HCT116 (cell line): ENCODE measurements around the gene SH3GL1. TPM values are rescaled to one million over a fixed set of nuclear protein-coding genes. Genes with fewer than 3 reads are reported as not detected.
A peak's percentile ranks its signal among the peaks of the same experiment; 100 is the strongest.

Source experiments
- ATAC-seq: fragments of 200-7000 bp; cut with Tn5 transposase; 2 replicates; pipeline ENCODE4 v1.9.1; 2020; ENCODE audit warnings: mild to moderate bottlenecking, moderate library complexity
- Bru-seq: library from RNA; stranded (reverse); fragments of 400-500 nt; gene quantifications from one replicate; lab custom pipeline; 2021; lab: Mats Ljungman, UMichigan
- BruChase-seq, 2 experiments: library from RNA; stranded (reverse); fragments of 400-500 nt; gene quantifications; one replicate each; lab custom pipeline; 2021; lab: Mats Ljungman, UMichigan
- BruUV-seq: library from RNA; stranded (reverse); fragments of 400-500 nt; replicated peaks from 2 replicates; lab custom pipeline; 2021; lab: Mats Ljungman, UMichigan
- CTCF ChIA-PET: fragments of 300-600 bp; sonication (Branson Sonifier 250); formaldehyde crosslinking; loops from one replicate; lab custom pipeline; 2021; ENCODE audit warnings: antibody characterized with exemption; lab: Charles Lee
- POLR2A ChIA-PET: fragments of 300-600, 350-600 bp; sonication (Branson Sonifier 250); formaldehyde crosslinking; loops from one replicate; lab custom pipeline; 2021; ENCODE audit warnings: antibody characterized with exemption; lab: Charles Lee
- RAD21 ChIA-PET, 2 experiments: fragments of 300-600 bp; sonication (Branson Sonifier 250); formaldehyde crosslinking; loops; one replicate each; lab custom pipeline; 2023; ENCODE audit warnings: low total read pairs in 2 of 2; ENCODE audit not compliant: uncharacterized antibody in 2 of 2, unreplicated experiment in 2 of 2, low non-redundant PET in 1 of 2; lab: Charles Lee
- DNase-seq: peaks from one replicate; pipeline ENCODE4 v3.0.0-alpha.2; 2010; ENCODE audit warnings: low read depth, low spot score
- H2AFZ ChIP-seq: fragments of 200-600 bp; shearing (Covaris generic), sonication (generic); 2 replicates; pipeline ENCODE4 v1.6.1; 2017; ENCODE audit warnings: low read depth, mixed run types, mixed read lengths, antibody characterized with exemption, low read length; ENCODE audit not compliant: poor library complexity, severe bottlenecking
- H3K27ac ChIP-seq: 2 replicates; pipeline ENCODE4 v1.5.1; 2012; ENCODE audit warnings: low read depth, low read length
- H3K27me3 ChIP-seq: fragments of 200-600 bp; sonication (generic); 2 replicates; pipeline ENCODE4 v1.6.1; 2016; ENCODE audit warnings: mixed run types, low read length, mixed read lengths; ENCODE audit not compliant: insufficient read depth
- H3K36me3 ChIP-seq, 2 experiments: fragments of 200-500 bp in 1 of 2; fragments of 200-600 bp in 1 of 2; sonication (Bioruptor generic) in 1 of 2; sonication (generic) in 1 of 2; 2 replicates each; pipeline versions ENCODE4 v1.5.1 to v1.6.1; 2014 to 2016; ENCODE audit warnings: low read length in 2 of 2, inconsistent platforms in 1 of 2, mixed read lengths in 1 of 2, mixed run types in 1 of 2; ENCODE audit not compliant: insufficient read depth in 2 of 2, control insufficient read depth in 1 of 2
- H3K4me1 ChIP-seq, 2 experiments: fragments of 200-600 bp in 1 of 2; sonication (generic) in 1 of 2; 2 replicates each; pipeline versions ENCODE4 v1.5.1 to v1.6.1; 2012 to 2017; ENCODE audit warnings: low read length in 2 of 2, inconsistent platforms in 1 of 2, mild to moderate bottlenecking in 1 of 2, mixed read lengths in 1 of 2, mixed run types in 1 of 2, moderate library complexity in 1 of 2; ENCODE audit not compliant: insufficient read depth in 2 of 2, control insufficient read depth in 1 of 2
- H3K4me2 ChIP-seq: fragments of 200-600 bp; sonication (generic); 2 replicates; pipeline ENCODE4 v1.6.1; 2017; ENCODE audit warnings: mixed run types, low read length, mixed read lengths
- H3K4me3 ChIP-seq, 2 experiments: fragments of 200-600 bp in 1 of 2; sonication (generic) in 1 of 2; replicated peaks in 1 of 2; 2 replicates each; pipeline ENCODE4 v1.5.1; 2011 to 2016; ENCODE audit warnings: low read length in 2 of 2, control low read depth in 1 of 2, low read depth in 1 of 2, mild to moderate bottlenecking in 1 of 2, mixed read lengths in 1 of 2, mixed run types in 1 of 2
- H3K79me2 ChIP-seq: fragments of 200-600 bp; sonication (generic); 2 replicates; pipeline ENCODE4 v1.6.1; 2017; ENCODE audit warnings: mild to moderate bottlenecking, mixed run types, low read length, moderate library complexity, mixed read lengths; ENCODE audit not compliant: insufficient read depth
- H3K9ac ChIP-seq: fragments of 200-600 bp; sonication (generic); 2 replicates; pipeline ENCODE4 v1.6.1; 2016; ENCODE audit warnings: low read length, mixed read lengths
- H3K9me2 ChIP-seq: fragments of 200-600 bp; sonication (generic), shearing (Covaris generic); 2 replicates; pipeline ENCODE4 v1.6.1; 2017; ENCODE audit warnings: mixed run types, mild to moderate bottlenecking, moderate library complexity; ENCODE audit not compliant: insufficient read depth
- H3K9me3 ChIP-seq, 2 experiments: fragments of 200-500 bp in 1 of 2; fragments of 200-600 bp in 1 of 2; sonication (Bioruptor generic) in 1 of 2; sonication (generic) in 1 of 2; 2 replicates each; pipeline ENCODE4 v1.6.1; 2014 to 2017; ENCODE audit warnings: low read length in 2 of 2, mixed read lengths in 2 of 2, inconsistent platforms in 1 of 2, low read depth in 1 of 2, mild to moderate bottlenecking in 1 of 2, mixed run types in 1 of 2, moderate library complexity in 1 of 2; ENCODE audit not compliant: control insufficient read depth in 1 of 2, insufficient read depth in 1 of 2
- H4K20me1 ChIP-seq: fragments of 200-600 bp; sonication (generic), shearing (Covaris generic); 2 replicates; pipeline ENCODE4 v1.6.1; 2017; ENCODE audit warnings: mixed run types, mild to moderate bottlenecking, moderate library complexity; ENCODE audit not compliant: insufficient read depth
- CBX3 ChIP-seq: IDR thresholded peaks from 2 replicates; pipeline ENCODE4 v1.6.1; 2012; ENCODE audit warnings: low read depth
- ELF1 ChIP-seq: IDR thresholded peaks from 2 replicates; pipeline ENCODE4 v1.6.1; 2012; ENCODE audit warnings: low read depth, borderline replicate concordance
- EZH2 ChIP-seq: fragments of 200-600 bp; sonication (generic); IDR thresholded peaks from 2 replicates; pipeline ENCODE4 v1.6.1; 2017; ENCODE audit warnings: antibody characterized with exemption, mixed run types
- JUND ChIP-seq: IDR thresholded peaks from 2 replicates; pipeline ENCODE4 v1.6.1; 2012
- POLR2A ChIP-seq: IDR thresholded peaks from 2 replicates; pipeline ENCODE4 v1.7.0; 2011; ENCODE audit warnings: borderline replicate concordance; ENCODE audit not compliant: insufficient read depth, insufficient read length; ENCODE audit errors: extremely low read depth
- POLR2AphosphoS5 ChIP-seq: IDR thresholded peaks from 2 replicates; pipeline ENCODE4 v1.6.1; 2011; ENCODE audit warnings: mild to moderate bottlenecking, low read depth, low read length, moderate library complexity
- RAD21 ChIP-seq: IDR thresholded peaks from 2 replicates; pipeline ENCODE4 v1.6.1; 2012; ENCODE audit warnings: low read depth, mild to moderate bottlenecking
- SIN3A ChIP-seq: IDR thresholded peaks from 2 replicates; pipeline ENCODE4 v1.6.1; 2012; ENCODE audit warnings: low read depth
- SP1 ChIP-seq: IDR thresholded peaks from 2 replicates; pipeline ENCODE4 v1.6.1; 2012; ENCODE audit warnings: low read depth
- TCF7L2 ChIP-seq: IDR thresholded peaks from 2 replicates; pipeline ENCODE4 v1.7.0; 2011; ENCODE audit warnings: borderline replicate concordance, inconsistent platforms; ENCODE audit not compliant: insufficient read depth, insufficient read length; ENCODE audit errors: extremely low read depth
- YY1 ChIP-seq: IDR thresholded peaks from 2 replicates; pipeline ENCODE4 v1.6.1; 2011; ENCODE audit warnings: low read length, low read depth, moderate library complexity, mild to moderate bottlenecking; ENCODE audit not compliant: insufficient replicate concordance; ENCODE audit errors: extremely low read depth
- ZFX ChIP-seq: fragments of 450-650 bp; IDR thresholded peaks from 2 replicates; pipeline ENCODE4 v1.6.1; 2017
- intact Hi-C: fragments of 100-400 bp; cut with micrococcal nuclease; formaldehyde crosslinking; loops from 2 replicates; pipeline ENCODE4 v1.10.0; 2022
- long read RNA-seq: library from polyadenylated mRNA; unstranded; transcript quantifications from one replicate; pipeline ENCODE4 v2.0.0, GENCODE V29; 2021; ENCODE audit not compliant: unreplicated experiment
- polyA plus RNA-seq: library from polyadenylated mRNA; unstranded; fragments of >200 nt; gene quantifications from 2 replicates; pipeline ENCODE4 v1.2.1, GENCODE V29; 2012; ENCODE audit warnings: missing spikeins
- total RNA-seq: library from RNA; stranded (reverse); gene quantifications from one replicate; pipeline ENCODE4 v1.2.1, GENCODE V29; 2021; ENCODE audit not compliant: unreplicated experiment
- TF ChIP-seq, protein P1 (sequence below): IDR thresholded peaks from 2 replicates; pipeline ENCODE4 v1.6.1; 2012
- TF ChIP-seq, protein P2 (sequence below), 3 experiments: fragments of 200-600 bp in 1 of 3; sonication (generic) in 1 of 3; IDR thresholded peaks in 2 of 3; conservative IDR thresholded peaks in 1 of 3; 2 replicates each; pipeline ENCODE4 v1.5.1; 2012 to 2017; ENCODE audit warnings: low read depth in 2 of 3, low read length in 2 of 3, antibody characterized with exemption in 1 of 3, borderline replicate concordance in 1 of 3, control low read depth in 1 of 3, mild to moderate bottlenecking in 1 of 3, mixed read lengths in 1 of 3, mixed run types in 1 of 3, moderate library complexity in 1 of 3; ENCODE audit not compliant: insufficient read depth in 1 of 3
- TF ChIP-seq, protein P3 (sequence below): IDR thresholded peaks from 2 replicates; pipeline ENCODE4 v1.6.1; 2012; ENCODE audit warnings: low read depth
- TF ChIP-seq, protein P4 (sequence below): IDR thresholded peaks from 2 replicates; pipeline ENCODE4 v1.6.1; 2011; ENCODE audit warnings: mild to moderate bottlenecking, low read length, moderate library complexity; ENCODE audit not compliant: insufficient replicate concordance; ENCODE audit errors: extremely low read depth

The SH3GL1 gene
- 86.0 TPM for total RNA-seq
- polyA plus RNA-seq, result 78.9 and 84.1 TPM in 2 replicates
- Bru-seq, nascent RNA, result percentile 71 among the genes with signal in this experiment
- BruChase-seq, experiment 1, labeled RNA remaining after a 6-hour chase, result percentile 82 among the genes with signal in this experiment
- BruChase-seq, experiment 2, labeled RNA remaining after a 2-hour chase, result percentile 74 among the genes with signal in this experiment
- long read RNA-seq, transcript SH3GL1-201 (10 exons, 2,516 nt), result major isoform, 135 of 202 reads
- long read RNA-seq, partial matches to known transcripts, result 9 of 202 reads
- long read RNA-seq, other reads (novel, unspliced or antisense), result 54 of 202 reads

DNA sequence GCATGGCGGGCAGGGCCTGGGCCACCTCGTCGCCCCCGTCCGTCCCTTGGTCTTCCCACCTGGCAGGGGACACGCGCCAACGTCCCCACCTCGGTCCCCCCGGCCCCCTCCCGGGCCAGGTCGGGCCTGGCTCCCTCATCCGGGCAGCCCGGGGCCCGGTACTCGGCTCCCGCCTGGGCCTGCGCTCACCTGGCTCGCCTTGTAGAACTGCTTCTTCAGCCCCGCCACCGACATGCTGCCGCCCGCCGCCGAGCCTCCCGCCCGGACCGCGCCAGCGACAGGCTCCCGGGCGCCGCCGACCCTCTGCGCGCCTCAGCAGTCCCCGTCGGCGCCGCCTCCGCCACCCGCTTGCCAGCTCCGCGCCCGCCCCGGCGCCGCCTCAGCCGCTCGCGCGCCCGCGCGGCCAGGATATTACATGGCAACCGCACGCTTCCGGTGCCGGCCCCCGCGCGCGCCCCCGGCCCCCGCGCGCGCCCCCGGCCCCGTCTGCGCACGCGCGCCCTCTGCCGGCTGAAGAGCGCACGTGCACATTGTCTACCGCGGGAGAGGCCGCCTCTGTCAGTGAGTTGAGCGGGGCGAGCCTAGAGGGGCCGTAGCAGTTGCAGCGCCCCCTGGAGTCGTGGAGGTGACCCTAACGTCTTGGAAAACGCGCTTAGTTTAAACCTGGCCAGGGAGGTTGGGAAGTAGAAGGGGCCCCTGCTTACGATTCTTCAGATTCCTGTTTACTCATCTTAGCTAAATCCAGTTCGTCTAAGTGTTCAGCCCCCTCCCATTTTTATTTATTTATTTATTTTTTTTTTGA lies at the start of gene SH3GL1:
SH3GL1 (minus strand) TSS at position 413 of the 802 bp plus-strand sequence; CDS start at position 234, 179 bp downstream.
- intact Hi-C loops, result loop anchor here (1.0 to 5.0 kb wide), 3 partner anchors 24 to 133 kb away; no protein-coding TSS in a partner anchor
- ATAC-seq (peak; percentile 71), DNase-seq (peak; percentile 86)
- H3K9ac ChIP-seq, result peak within 1 kb of the TSS; percentile 95
- H3K4me3 ChIP-seq, result peak within 1 kb of the TSS; percentile 93 to 97
- H3K4me2 ChIP-seq, result peak within 1 kb of the TSS; percentile 100
- H2AFZ ChIP-seq, result no peak within 1 kb of the TSS
- ChIA-PET CTCF (interaction anchor here (0.6 to 2.2 kb wide), 11 partner anchors 9 to 133 kb away, joined by 3 to 13 read pairs (median 3); no protein-coding TSS in a partner anchor), RAD21 (interaction anchor here in 1 of 2 experiments (0.6 kb wide), 1 partner anchor 26 kb away, joined by 3 read pairs; no protein-coding TSS in a partner anchor), POLR2A (no interaction called here)
- H3K9me3 ChIP-seq, result no peaks in the 10 kb centered on the region
- peaks cover 17% of the 10 kb centered on the region for H4K20me1 ChIP-seq
- peaks cover 77% of the 10 kb centered on the region for H3K79me2 ChIP-seq
- peaks cover 3 to 28% of the 10 kb centered on the region in 2 experiments for H3K36me3 ChIP-seq
- H3K27ac ChIP-seq, result peak within 1 kb of the TSS; percentile 88
- H3K4me1 ChIP-seq, result peaks cover 16 to 44% of the 10 kb centered on the region in 2 experiments
- no peaks in the 10 kb centered on the region for H3K27me3 ChIP-seq
- no peaks in the 10 kb centered on the region for H3K9me2 ChIP-seq
- BruUV-seq, result no TSS peak
- TF ChIP-seq, protein P1, sequence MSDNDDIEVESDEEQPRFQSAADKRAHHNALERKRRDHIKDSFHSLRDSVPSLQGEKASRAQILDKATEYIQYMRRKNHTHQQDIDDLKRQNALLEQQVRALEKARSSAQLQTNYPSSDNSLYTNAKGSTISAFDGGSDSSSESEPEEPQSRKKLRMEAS, result peak; percentile 91
- TF ChIP-seq EZH2, result no peak
- peak; percentile 67 for TF ChIP-seq SP1
- peak; percentile 83 for TF ChIP-seq YY1
- peak; percentile 98 for TF ChIP-seq CBX3
- no peak for TF ChIP-seq TCF7L2
- TF ChIP-seq, protein P2, sequence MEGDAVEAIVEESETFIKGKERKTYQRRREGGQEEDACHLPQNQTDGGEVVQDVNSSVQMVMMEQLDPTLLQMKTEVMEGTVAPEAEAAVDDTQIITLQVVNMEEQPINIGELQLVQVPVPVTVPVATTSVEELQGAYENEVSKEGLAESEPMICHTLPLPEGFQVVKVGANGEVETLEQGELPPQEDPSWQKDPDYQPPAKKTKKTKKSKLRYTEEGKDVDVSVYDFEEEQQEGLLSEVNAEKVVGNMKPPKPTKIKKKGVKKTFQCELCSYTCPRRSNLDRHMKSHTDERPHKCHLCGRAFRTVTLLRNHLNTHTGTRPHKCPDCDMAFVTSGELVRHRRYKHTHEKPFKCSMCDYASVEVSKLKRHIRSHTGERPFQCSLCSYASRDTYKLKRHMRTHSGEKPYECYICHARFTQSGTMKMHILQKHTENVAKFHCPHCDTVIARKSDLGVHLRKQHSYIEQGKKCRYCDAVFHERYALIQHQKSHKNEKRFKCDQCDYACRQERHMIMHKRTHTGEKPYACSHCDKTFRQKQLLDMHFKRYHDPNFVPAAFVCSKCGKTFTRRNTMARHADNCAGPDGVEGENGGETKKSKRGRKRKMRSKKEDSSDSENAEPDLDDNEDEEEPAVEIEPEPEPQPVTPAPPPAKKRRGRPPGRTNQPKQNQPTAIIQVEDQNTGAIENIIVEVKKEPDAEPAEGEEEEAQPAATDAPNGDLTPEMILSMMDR (IDR thresholded peaks at IDR 0.05 in 2 of 3, conservative IDR thresholded peaks at IDR 0.05 in 1 of 3; ENCODE audit: borderline replicate concordance in 1 of 3, insufficient read depth in 1 of 3, low read depth in 2 of 3, low read length in 2 of 3), result peak; percentile 89 to 98 (median 89)
- TF ChIP-seq, protein P3, sequence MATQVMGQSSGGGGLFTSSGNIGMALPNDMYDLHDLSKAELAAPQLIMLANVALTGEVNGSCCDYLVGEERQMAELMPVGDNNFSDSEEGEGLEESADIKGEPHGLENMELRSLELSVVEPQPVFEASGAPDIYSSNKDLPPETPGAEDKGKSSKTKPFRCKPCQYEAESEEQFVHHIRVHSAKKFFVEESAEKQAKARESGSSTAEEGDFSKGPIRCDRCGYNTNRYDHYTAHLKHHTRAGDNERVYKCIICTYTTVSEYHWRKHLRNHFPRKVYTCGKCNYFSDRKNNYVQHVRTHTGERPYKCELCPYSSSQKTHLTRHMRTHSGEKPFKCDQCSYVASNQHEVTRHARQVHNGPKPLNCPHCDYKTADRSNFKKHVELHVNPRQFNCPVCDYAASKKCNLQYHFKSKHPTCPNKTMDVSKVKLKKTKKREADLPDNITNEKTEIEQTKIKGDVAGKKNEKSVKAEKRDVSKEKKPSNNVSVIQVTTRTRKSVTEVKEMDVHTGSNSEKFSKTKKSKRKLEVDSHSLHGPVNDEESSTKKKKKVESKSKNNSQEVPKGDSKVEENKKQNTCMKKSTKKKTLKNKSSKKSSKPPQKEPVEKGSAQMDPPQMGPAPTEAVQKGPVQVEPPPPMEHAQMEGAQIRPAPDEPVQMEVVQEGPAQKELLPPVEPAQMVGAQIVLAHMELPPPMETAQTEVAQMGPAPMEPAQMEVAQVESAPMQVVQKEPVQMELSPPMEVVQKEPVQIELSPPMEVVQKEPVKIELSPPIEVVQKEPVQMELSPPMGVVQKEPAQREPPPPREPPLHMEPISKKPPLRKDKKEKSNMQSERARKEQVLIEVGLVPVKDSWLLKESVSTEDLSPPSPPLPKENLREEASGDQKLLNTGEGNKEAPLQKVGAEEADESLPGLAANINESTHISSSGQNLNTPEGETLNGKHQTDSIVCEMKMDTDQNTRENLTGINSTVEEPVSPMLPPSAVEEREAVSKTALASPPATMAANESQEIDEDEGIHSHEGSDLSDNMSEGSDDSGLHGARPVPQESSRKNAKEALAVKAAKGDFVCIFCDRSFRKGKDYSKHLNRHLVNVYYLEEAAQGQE, result no peak
- peak; percentile 97 for TF ChIP-seq ZFX
- peak; percentile 67 for TF ChIP-seq SIN3A
- TF ChIP-seq, protein P4, sequence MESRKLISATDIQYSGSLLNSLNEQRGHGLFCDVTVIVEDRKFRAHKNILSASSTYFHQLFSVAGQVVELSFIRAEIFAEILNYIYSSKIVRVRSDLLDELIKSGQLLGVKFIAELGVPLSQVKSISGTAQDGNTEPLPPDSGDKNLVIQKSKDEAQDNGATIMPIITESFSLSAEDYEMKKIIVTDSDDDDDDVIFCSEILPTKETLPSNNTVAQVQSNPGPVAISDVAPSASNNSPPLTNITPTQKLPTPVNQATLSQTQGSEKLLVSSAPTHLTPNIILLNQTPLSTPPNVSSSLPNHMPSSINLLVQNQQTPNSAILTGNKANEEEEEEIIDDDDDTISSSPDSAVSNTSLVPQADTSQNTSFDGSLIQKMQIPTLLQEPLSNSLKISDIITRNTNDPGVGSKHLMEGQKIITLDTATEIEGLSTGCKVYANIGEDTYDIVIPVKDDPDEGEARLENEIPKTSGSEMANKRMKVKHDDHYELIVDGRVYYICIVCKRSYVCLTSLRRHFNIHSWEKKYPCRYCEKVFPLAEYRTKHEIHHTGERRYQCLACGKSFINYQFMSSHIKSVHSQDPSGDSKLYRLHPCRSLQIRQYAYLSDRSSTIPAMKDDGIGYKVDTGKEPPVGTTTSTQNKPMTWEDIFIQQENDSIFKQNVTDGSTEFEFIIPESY, result peak; percentile 84
- TF ChIP-seq JUND, result peak; percentile 23; the same call in 1 of the 2 replicates
- TF ChIP-seq RAD21, result peak; percentile 58
- TF ChIP-seq POLR2AphosphoS5, result peak; percentile 69
- no peak for TF ChIP-seq ELF1
- peak; percentile 38 for TF ChIP-seq POLR2A
